Activated CD8-positive, alpha-beta memory T cell treated with anti-CD3 and anti-CD28 coated beads, Interleukin-2, amount 50 U/mL, for 24 hours (primary cell): ENCODE data around the gene CACNA1C.
"Not testable (repeated sequence)": the region's sequence is repeated elsewhere in the genome, so short reads cannot be mapped to it uniquely, and the experiment has no call there.

Experiments used
- DNase-seq: peaks from one replicate; pipeline ENCODE4 v3.0.0-alpha.2; 2020; ENCODE audit errors: extremely low read depth

CACNA1C gene

GRCh38 chr12:2234091-2234490, 181.3 kb downstream of the CACNA1C start:
- no peak for DNase-seq

- DNase-seq, result no peak
These were observed 182.0 kb downstream of the CACNA1C start for GRCh38 chr12:2234646-2235350.

GRCh38 chr12:2236506-2237294, 183.9 kb downstream of the CACNA1C start:
- no peak for DNase-seq

- no peak for DNase-seq
These were observed 185.3 kb downstream of the CACNA1C start for GRCh38 chr12:2238111-2238510.

- no peak for DNase-seq
These were observed 186.6 kb downstream of the CACNA1C start for GRCh38 chr12:2239381-2239871.

- no peak for DNase-seq
These were observed 187.6 kb downstream of the CACNA1C start for GRCh38 chr12:2240390-2240789.

- no peak for DNase-seq
These were observed 188.2 kb downstream of the CACNA1C start for GRCh38 chr12:2240984-2241383.

GRCh38 chr12:2242216-2242615, 189.4 kb downstream of the CACNA1C start:
- no peak for DNase-seq

GRCh38 chr12:2242816-2243215, 190.0 kb downstream of the CACNA1C start:
- DNase-seq, result no peak

GRCh38 chr12:2243275-2243674, 190.5 kb downstream of the CACNA1C start:
- DNase-seq, result no peak

GRCh38 chr12:2244013-2244861, 191.4 kb downstream of the CACNA1C start:
- DNase-seq, result no peak

- no peak for DNase-seq
These were observed 193.6 kb downstream of the CACNA1C start for GRCh38 chr12:2246358-2246757.

GRCh38 chr12:2247120-2247519, 194.3 kb downstream of the CACNA1C start:
- no peak for DNase-seq

- no peak for DNase-seq
These were observed 194.8 kb downstream of the CACNA1C start for GRCh38 chr12:2247596-2247995.

GRCh38 chr12:2248087-2248900, 195.5 kb downstream of the CACNA1C start:
- no peak for DNase-seq

GRCh38 chr12:2248901-2249381, 196.2 kb downstream of the CACNA1C start:
- DNase-seq, result no peak

GRCh38 chr12:2250797-2251196, 198.0 kb downstream of the CACNA1C start:
- no peak for DNase-seq

- no peak for DNase-seq
These were observed 198.9 kb downstream of the CACNA1C start for GRCh38 chr12:2251526-2252209.

- DNase-seq, result no peak
These were observed 202.5 kb downstream of the CACNA1C start for GRCh38 chr12:2255311-2255710.

- DNase-seq, result not testable (repeated sequence)
These were observed 202.9 kb downstream of the CACNA1C start for GRCh38 chr12:2255731-2256130.

GRCh38 chr12:2256453-2256852, 203.7 kb downstream of the CACNA1C start:
- no peak for DNase-seq
